Fibroblast of mammary gland (primary cell): ENCODE results near the gene SETD1A.
A peak's percentile ranks its signal among the peaks of the same experiment; 100 is the strongest.

Experiments
- DNase-seq: peaks from one replicate; pipeline ENCODE4 v3.0.0-alpha.2; 2010; ENCODE audit warnings: low read depth
- H3K4me3 ChIP-seq: 2 replicates; pipeline ENCODE4 v1.5.1; 2011; ENCODE audit warnings: low read depth, mild to moderate bottlenecking, low read length, moderate library complexity; ENCODE audit not compliant: control insufficient read depth
- TF ChIP-seq, protein P1 (sequence below): conservative IDR thresholded peaks from 2 replicates; pipeline ENCODE4 v1.5.1; 2011; ENCODE audit warnings: low read depth, low read length, inconsistent platforms; ENCODE audit not compliant: control insufficient read depth, insufficient read depth

The SETD1A gene

DNA sequence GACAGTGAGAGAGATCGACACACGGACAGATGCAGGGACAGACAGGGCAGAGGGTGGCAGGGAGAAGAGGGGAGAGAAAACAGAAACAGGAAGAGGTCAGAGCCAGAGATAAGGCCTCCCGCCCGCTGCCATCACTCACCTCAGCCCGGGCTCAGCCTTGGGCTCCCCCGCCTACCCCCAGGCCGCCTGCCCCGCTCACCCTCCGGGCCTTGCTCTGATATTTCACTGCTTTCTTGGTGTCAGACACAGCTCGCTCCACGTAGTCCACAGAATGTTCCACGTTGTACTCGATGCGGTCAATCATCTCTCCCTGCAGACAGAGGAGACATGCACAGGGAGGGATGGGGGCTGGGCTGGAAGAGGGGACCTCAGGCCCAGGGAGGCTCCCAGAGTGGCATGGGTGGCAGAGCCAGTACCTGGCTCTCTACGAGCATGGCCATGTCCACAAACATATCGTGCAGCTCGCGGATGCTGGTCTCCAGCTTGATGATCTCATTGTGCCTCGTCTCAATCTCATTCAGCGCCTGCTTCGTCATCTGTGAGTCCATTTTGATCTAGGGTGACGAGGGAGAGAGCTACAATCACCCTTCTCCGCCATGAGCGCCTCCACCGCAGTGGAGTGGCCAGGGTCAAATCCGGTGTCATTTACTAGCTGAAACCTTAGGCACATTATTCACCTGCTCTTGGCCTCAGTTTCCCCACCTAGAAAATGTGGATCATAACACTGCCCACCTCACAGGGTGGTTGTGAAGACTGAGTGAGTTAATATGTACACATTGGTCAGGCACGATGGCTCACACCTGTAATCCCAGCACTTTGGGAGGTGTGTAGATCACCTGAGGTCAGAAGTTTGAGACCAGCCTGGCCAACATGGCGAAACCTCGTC is 35.6 kb downstream of the SETD1A start:
- DNase-seq = no peak
- TF ChIP-seq, protein P1, sequence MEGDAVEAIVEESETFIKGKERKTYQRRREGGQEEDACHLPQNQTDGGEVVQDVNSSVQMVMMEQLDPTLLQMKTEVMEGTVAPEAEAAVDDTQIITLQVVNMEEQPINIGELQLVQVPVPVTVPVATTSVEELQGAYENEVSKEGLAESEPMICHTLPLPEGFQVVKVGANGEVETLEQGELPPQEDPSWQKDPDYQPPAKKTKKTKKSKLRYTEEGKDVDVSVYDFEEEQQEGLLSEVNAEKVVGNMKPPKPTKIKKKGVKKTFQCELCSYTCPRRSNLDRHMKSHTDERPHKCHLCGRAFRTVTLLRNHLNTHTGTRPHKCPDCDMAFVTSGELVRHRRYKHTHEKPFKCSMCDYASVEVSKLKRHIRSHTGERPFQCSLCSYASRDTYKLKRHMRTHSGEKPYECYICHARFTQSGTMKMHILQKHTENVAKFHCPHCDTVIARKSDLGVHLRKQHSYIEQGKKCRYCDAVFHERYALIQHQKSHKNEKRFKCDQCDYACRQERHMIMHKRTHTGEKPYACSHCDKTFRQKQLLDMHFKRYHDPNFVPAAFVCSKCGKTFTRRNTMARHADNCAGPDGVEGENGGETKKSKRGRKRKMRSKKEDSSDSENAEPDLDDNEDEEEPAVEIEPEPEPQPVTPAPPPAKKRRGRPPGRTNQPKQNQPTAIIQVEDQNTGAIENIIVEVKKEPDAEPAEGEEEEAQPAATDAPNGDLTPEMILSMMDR = no peak
- H3K4me3 ChIP-seq = no peak overlapping the region

GRCh38 chr16:30995927-30996323 is 38.4 kb downstream of the SETD1A start:
- peak overlapping the region; percentile 57 for H3K4me3 ChIP-seq

GRCh38 chr16:30996324-30996984 is 38.9 kb downstream of the SETD1A start:
- DNase-seq = peak; percentile 49

More at GRCh38 chr16:30995927-30996323, 38.4 kb downstream of the SETD1A start:
- TF ChIP-seq, protein P1 = no peak
- no peak for DNase-seq

GRCh38 chr16:30996985-30997724 is 39.6 kb downstream of the SETD1A start:
- peak overlapping the region; percentile 57 for H3K4me3 ChIP-seq
- DNase-seq = peak; percentile 75
- TF ChIP-seq, protein P1 = no peak

More at GRCh38 chr16:30996324-30996984, 38.9 kb downstream of the SETD1A start:
- TF ChIP-seq, protein P1 = no peak
- peak overlapping the region; percentile 57 for H3K4me3 ChIP-seq

- H3K4me3 ChIP-seq = peak overlapping the region; percentile 42
- DNase-seq = peak; percentile 75
- TF ChIP-seq, protein P1 = no peak
Measured at GRCh38 chr16:30997725-30998711, 40.5 kb downstream of the SETD1A start.
